HG03135 (cell line): Measurements from ENCODE around the gene CYP4F12.

Experiments
- ATAC-seq: cut with Tn5 transposase; IDR thresholded peaks from one replicate; pipeline ENCODE4 v1.9.1; 2021; ENCODE audit warnings: mild to moderate bottlenecking, moderate library complexity; ENCODE audit not compliant: unreplicated experiment

The CYP4F12 gene, protein sequence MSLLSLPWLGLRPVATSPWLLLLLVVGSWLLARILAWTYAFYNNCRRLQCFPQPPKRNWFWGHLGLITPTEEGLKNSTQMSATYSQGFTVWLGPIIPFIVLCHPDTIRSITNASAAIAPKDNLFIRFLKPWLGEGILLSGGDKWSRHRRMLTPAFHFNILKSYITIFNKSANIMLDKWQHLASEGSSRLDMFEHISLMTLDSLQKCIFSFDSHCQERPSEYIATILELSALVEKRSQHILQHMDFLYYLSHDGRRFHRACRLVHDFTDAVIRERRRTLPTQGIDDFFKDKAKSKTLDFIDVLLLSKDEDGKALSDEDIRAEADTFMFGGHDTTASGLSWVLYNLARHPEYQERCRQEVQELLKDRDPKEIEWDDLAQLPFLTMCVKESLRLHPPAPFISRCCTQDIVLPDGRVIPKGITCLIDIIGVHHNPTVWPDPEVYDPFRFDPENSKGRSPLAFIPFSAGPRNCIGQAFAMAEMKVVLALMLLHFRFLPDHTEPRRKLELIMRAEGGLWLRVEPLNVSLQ

GRCh38 chr19:15672580-15673175 lies at the start of gene CYP4F12:
Gene CYP4F12, plus strand, starts transcription at chr19:15673087. Its CDS starts 443 bp downstream, at chr19:15673530.
- no peak for ATAC-seq

- ATAC-seq = no peak
Observed at GRCh38 chr19:15623711-15624318, 49.1 kb upstream of the CYP4F12 start.

- no peak for ATAC-seq
Observed at GRCh38 chr19:15628236-15629002, 44.5 kb upstream of the CYP4F12 start.

GRCh38 chr19:15629003-15629880 lies 43.6 kb upstream of the CYP4F12 start:
- no peak for ATAC-seq

DNA sequence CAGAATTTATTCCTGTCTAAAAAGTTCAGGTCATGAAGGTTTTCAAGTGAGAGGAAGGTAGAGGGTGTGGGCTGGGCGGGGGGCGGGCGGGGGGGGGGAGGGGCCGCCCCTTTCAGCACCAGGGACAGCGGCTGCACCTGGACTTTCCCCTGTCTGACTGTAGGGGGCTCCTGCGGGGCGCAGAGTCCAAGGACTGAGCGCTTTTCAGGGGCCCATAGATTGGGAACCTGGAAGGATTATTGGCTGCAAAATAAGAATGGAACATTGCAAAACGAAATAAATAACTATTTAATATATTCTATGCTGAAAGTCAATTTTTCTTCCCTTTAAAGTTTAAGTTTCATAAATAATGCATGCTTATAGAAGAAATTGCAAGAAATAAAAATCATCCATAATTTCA lies 41.1 kb upstream of the CYP4F12 start:
- ATAC-seq = no peak

- ATAC-seq = no peak
Observed at GRCh38 chr19:15633082-15633835, 39.6 kb upstream of the CYP4F12 start.

DNA sequence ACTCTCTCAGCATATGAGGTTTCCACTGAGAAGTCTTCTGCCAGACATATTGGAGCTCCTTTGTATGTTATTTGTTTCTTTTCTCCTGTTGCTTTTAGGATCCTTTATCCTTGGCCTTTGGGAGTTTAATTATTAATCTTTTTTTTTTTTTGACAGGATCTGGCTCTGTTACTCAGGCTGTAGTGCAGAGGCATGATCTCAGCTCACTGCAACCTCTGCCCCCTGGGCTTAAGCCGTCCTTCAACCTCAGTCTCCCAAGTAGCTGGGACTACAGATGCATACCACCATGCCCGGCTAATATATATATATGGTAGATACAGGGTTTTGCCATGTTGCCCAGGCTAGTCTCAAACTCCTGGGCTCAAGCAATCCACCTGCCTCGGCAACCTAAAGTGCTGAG lies 38.8 kb upstream of the CYP4F12 start:
- no peak for ATAC-seq

GRCh38 chr19:15635016-15635805 lies 37.7 kb upstream of the CYP4F12 start:
- no peak for ATAC-seq

GRCh38 chr19:15636026-15636425 lies 36.9 kb upstream of the CYP4F12 start:
- ATAC-seq = no peak

- no peak for ATAC-seq
Observed at GRCh38 chr19:15639596-15639995, 33.3 kb upstream of the CYP4F12 start.

GRCh38 chr19:15640294-15640903 lies 32.5 kb upstream of the CYP4F12 start, which contains the start of gene CYP4F3:
Gene CYP4F3, plus strand, starts transcription at chr19:15640897. Its CDS starts 519 bp downstream, at chr19:15641416.
- ATAC-seq = no peak

DNA sequence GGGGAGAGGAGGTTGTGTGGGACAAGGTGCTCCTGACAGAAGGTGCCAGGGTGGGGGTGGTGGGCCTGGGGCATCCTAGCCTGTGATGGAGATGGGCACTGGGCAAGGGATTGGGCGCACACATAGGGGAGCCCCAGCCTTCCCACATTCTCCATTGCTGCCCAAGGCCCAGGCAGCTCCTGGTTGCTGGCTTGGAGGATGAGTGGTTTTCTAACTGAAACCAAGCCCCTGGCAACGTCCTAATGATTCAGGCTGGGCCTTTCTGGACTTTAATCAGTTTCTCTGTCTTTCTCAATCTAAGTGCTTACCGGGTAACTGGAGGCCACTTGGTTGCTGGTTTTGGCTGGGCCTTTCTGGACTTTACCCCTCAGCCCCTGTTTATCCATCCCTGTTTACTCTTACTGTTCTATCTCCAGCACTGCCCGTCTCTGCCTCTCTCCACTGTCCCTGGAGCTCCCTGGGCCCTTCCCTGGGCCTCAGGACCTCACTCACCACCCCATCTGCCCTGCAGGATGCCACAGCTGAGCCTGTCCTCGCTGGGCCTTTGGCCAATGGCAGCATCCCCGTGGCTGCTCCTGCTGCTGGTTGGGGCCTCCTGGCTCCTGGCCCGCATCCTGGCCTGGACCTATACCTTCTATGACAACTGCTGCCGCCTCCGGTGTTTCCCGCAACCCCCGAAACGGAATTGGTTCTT lies 31.8 kb upstream of the CYP4F12 start:
- no peak for ATAC-seq

GRCh38 chr19:15641901-15642491 lies 30.9 kb upstream of the CYP4F12 start:
- ATAC-seq = no peak

GRCh38 chr19:15642807-15643206 lies 30.1 kb upstream of the CYP4F12 start:
- ATAC-seq = no peak

GRCh38 chr19:15643387-15643786 lies 29.5 kb upstream of the CYP4F12 start:
- no peak for ATAC-seq

- no peak for ATAC-seq
Observed at GRCh38 chr19:15644066-15644741, 28.7 kb upstream of the CYP4F12 start.
